RWPE1 (cell line): ENCODE results near the gene CRACR2A.
A peak's percentile ranks its signal among the peaks of the same experiment; 100 is the strongest.

Source experiments
- CTCF ChIA-PET: fragments of 350-600 bp; sonication (Branson Sonifier 250); formaldehyde crosslinking; extraction: SDS; loops from one replicate; lab custom pipeline; 2021; lab: Yijun Ruan, JAX
- POLR2A ChIA-PET: fragments of 400-600 bp; formaldehyde crosslinking; extraction: SDS; loops from one replicate; lab custom pipeline; 2020; ENCODE audit warnings: antibody characterized with exemption; ENCODE audit not compliant: low non-redundant PET; lab: Yijun Ruan, JAX
- DNase-seq: peaks from one replicate; pipeline ENCODE4 v3.0.0; 2012; ENCODE audit warnings: low spot score
- H3K27ac ChIP-seq: fragments of 450-650 bp; 2 replicates; pipeline ENCODE4 v1.5.1; 2017
- CTCF ChIP-seq: fragments of 450-650 bp; conservative IDR thresholded peaks from 2 replicates; pipeline ENCODE4 v1.5.1; 2017; ENCODE audit warnings: low read depth, mild to moderate bottlenecking

CRACR2A gene

GRCh38 chr12:3752741-3753486, at the start of gene CRACR2A:
CRACR2A (minus strand) TSS chr12:3753109; CDS start chr12:3696999, 56,110 bp downstream.
- no peak for TF ChIP-seq CTCF
- ChIA-PET POLR2A (no interaction called here), CTCF (interaction anchor here (0.6 to 1.1 kb wide), 3 partner anchors 362 to 453 kb away, joined by 3 to 4 read pairs (median 3); no protein-coding TSS in a partner anchor)
- no peak within 1 kb of the TSS for H3K27ac ChIP-seq
- peak; percentile 30 for DNase-seq

GRCh38 chr12:3797531-3798048, 44.7 kb upstream of the CRACR2A start:
- H3K27ac ChIP-seq, result no peak overlapping the region
- TF ChIP-seq CTCF, result no peak
- ChIA-PET POLR2A (no interaction called here), CTCF (interaction anchor here (0.9 kb wide), 1 partner anchor 497 kb away, joined by 3 read pairs; no protein-coding TSS in a partner anchor)
- DNase-seq, result no peak

- ChIA-PET POLR2A (no interaction called here), CTCF (no interaction called here)
- no peak for DNase-seq
- TF ChIP-seq CTCF, result no peak
- H3K27ac ChIP-seq, result no peak overlapping the region
Observed at GRCh38 chr12:3795492-3796133, 42.7 kb upstream of the CRACR2A start.

- DNase-seq, result no peak
- no peak for TF ChIP-seq CTCF
- POLR2A ChIA-PET, result no interaction called here
- no peak overlapping the region for H3K27ac ChIP-seq
- CTCF ChIA-PET, result no interaction called here
Observed at GRCh38 chr12:3795066-3795465, 42.2 kb upstream of the CRACR2A start.

- H3K27ac ChIP-seq, result no peak overlapping the region
- ChIA-PET CTCF (no interaction called here), POLR2A (no interaction called here)
- no peak for DNase-seq
- no peak for TF ChIP-seq CTCF
Observed at GRCh38 chr12:3792623-3793288, 39.8 kb upstream of the CRACR2A start.

GRCh38 chr12:3791256-3791874, 38.5 kb upstream of the CRACR2A start:
- no peak for TF ChIP-seq CTCF
- CTCF ChIA-PET, result interaction anchor here (0.7 kb wide), 1 partner anchor 69 kb away, joined by 3 read pairs; no protein-coding TSS in a partner anchor
- POLR2A ChIA-PET, result no interaction called here

More at GRCh38 chr12:3791256-3791874, 38.5 kb upstream of the CRACR2A start:
- no peak for DNase-seq
- H3K27ac ChIP-seq, result no peak overlapping the region
